Adrenal gland (tissue), 12 donors: Measurements from ENCODE around the gene KLK11. TPM values are rescaled to one million over a fixed set of nuclear protein-coding genes. Genes with fewer than 3 reads are reported as not detected.
A peak's percentile ranks its signal among the peaks of the same experiment; 100 is the strongest.

ENCODE experiments used
- DNase-seq, 7 donors: peaks; one replicate each; pipeline ENCODE4 v3.0.0-alpha.2; 2019 to 2020
- H3K27ac ChIP-seq, 5 donors: fragments of 200-600 bp; sonication (generic) in 4 of 5; 1 replicate in 3 of 5; 2 replicates in 2 of 5; pipeline versions ENCODE4 v1.5.1 to v1.8.0; 2016 to 2020; ENCODE audit warnings: mild to moderate bottlenecking in 1 of 5
- H3K27me3 ChIP-seq: fragments of 200-600 bp; 2 replicates; pipeline ENCODE4 v1.8.0; 2021
- H3K36me3 ChIP-seq, 2 donors: fragments of 200-600 bp; replicated peaks in 1 of 2; 1 replicate in 1 of 2; 2 replicates in 1 of 2; pipeline versions ENCODE4 v1.5.1 to v1.8.0; 2018 to 2022
- H3K4me1 ChIP-seq, 2 donors: fragments of 200-600 bp; replicated peaks in 1 of 2; 1 replicate in 1 of 2; 2 replicates in 1 of 2; pipeline versions ENCODE4 v1.5.1 to v1.8.0; 2018 to 2021
- H3K4me3 ChIP-seq, 4 donors: fragments of 200-600 bp; sonication (generic) in 3 of 4; one replicate each; pipeline ENCODE4 v1.5.1; 2016 to 2018
- H3K9me3 ChIP-seq, 3 donors: fragments of 200-600 bp; sonication (generic) in 1 of 3; replicated peaks in 1 of 3; 1 replicate in 2 of 3; 2 replicates in 1 of 3; pipeline versions ENCODE4 v1.5.1 to v1.8.0; 2016 to 2021
- CTCF ChIP-seq, 6 experiments: fragments of 450-650 bp in 4 of 6; fragments of 200-600 bp in 2 of 6; sonication (generic) in 1 of 6; IDR thresholded peaks; 1 replicate in 5 of 6; 2 replicates in 1 of 6; pipeline versions ENCODE4 v1.5.1 to v1.8.0; 2016 to 2021; ENCODE audit warnings: antibody characterized with exemption in 6 of 6, mild to moderate bottlenecking in 2 of 6, moderate library complexity in 1 of 6
- POLR2A ChIP-seq, 2 donors: fragments of 450-650 bp; IDR thresholded peaks; one replicate each; pipeline ENCODE4 v1.6.1; 2017; ENCODE audit warnings: antibody characterized with exemption in 2 of 2, mild to moderate bottlenecking in 2 of 2, moderate library complexity in 1 of 2
- WGBS, 4 donors: extraction: QIAGEN DNeasy Blood & Tissue Kit in 2 of 4; methylation state at CpG; one replicate each; pipeline versions ENCODE4 v1.1.5 to v1.1.7; 2013 to 2017; 5-methylcytosine and 5-hydroxymethylcytosine counted together
- intact Hi-C, 2 donors: fragments of 100-400 bp; cut with DNase I; formaldehyde crosslinking; loops; one replicate each; pipeline versions ENCODE4 v1.14.1 to v1.15.0; 2022 to 2023
- polyA plus RNA-seq, 3 donors: library from polyadenylated mRNA; stranded (reverse); fragments of 200-250 nt in 2 of 3; fragments of 350-450 nt in 1 of 3; fragmentation: Illumina TruSeq in 1 of 3; extraction: RNeasy Lipid Tissue Mini Kit (QIAGEN cat#74804) in 1 of 3; gene quantifications; one replicate each; pipeline ENCODE4 v1.2.3, GENCODE V29; 2013 to 2014
- total RNA-seq, 9 donors: library from RNA; depleted of rRNA in 4 of 9; stranded (reverse); fragments of >200 nt in 4 of 9; fragments of 120-200 nt in 1 of 9; fragmentation: NEBNext Ultra II Directional in 1 of 9; extraction: Animal tissue kit (Norgen Biotek cat#: 25700) in 1 of 9; gene quantifications; one replicate each; pipeline versions ENCODE4 v1.1.0 to v1.2.4, GENCODE V29; 2013 to 2023
- donor health status: healthy with polysubstance abuse.
- donor health status: Bipolar disorder and iron deficiency.
- donor health status: DM: yes; HTN: yes; CAD: no.
- donor health status: DM: no; HTN: no; CAD: no.
- donor health status: DM: no; HTN: no; CAD: no.
- donor health status: DM: yes; HTN: yes; CAD: no.

KLK11 gene
- total and polyA plus RNA-seq, 12 donors: 0.07 to 0.32 TPM; not detected in 10

GRCh38 chr19:51020988-51021651 is 5.3 kb downstream of the KLK11 start:
- H3K4me1 ChIP-seq: peaks cover 0 to 8% of the 10 kb centered on the region in 2 donors
- peaks cover 31% of the 10 kb centered on the region for H3K27me3 ChIP-seq
- 26 to 37% (median 34%) methylated on average over 7 of the region's 7 CpGs for WGBS, 4 donors
- DNase-seq: peak in 3 of 7 donors; percentile 28 to 61 (median 51)
- H3K4me3 ChIP-seq: no peak overlapping the region
- H3K27ac ChIP-seq: no peak overlapping the region
- TF ChIP-seq CTCF (IDR thresholded peaks at IDR 0.05) (peak; percentile 63 to 70 (median 64)), POLR2A (IDR thresholded peaks at IDR 0.05) (no peak)
- no peaks in the 10 kb centered on the region for H3K9me3 ChIP-seq
- no peaks in the 10 kb centered on the region for H3K36me3 ChIP-seq
- intact Hi-C loops: loop anchor here in 1 of 2 donors (10.0 kb wide), 1 partner anchor 154 kb away; no protein-coding TSS in a partner anchor

GRCh38 chr19:51019544-51019925 is 6.9 kb downstream of the KLK11 start, which contains the start of gene KLK10:
KLK10 (minus strand) TSS chr19:51019709; CDS start chr19:51019130, 579 bp downstream.
- Histone ChIP-seq H3K27ac (no peak within 1 kb of the TSS), H3K9me3 (no peaks in the 10 kb centered on the region), H3K36me3 (no peaks in the 10 kb centered on the region), H3K27me3 (peaks cover 43% of the 10 kb centered on the region), H3K4me1 (peaks cover 0 to 8% of the 10 kb centered on the region in 2 donors), H3K4me3 (peak within 1 kb of the TSS in 1 of 4 donors; percentile 16)
- DNase-seq: no peak
- TF ChIP-seq CTCF (IDR thresholded peaks at IDR 0.05): no peak
- no peak for TF ChIP-seq POLR2A (IDR thresholded peaks at IDR 0.05)
- intact Hi-C loops: loop anchor here (2.0 to 10.0 kb wide), 2 partner anchors 75 to 77 kb away; no protein-coding TSS in a partner anchor
- 4 to 20% (median 6%) methylated on average over 7 to 14 of the region's 14 CpGs for WGBS, 4 donors

GRCh38 chr19:51018745-51019543 is 7.5 kb downstream of the KLK11 start:
- intact Hi-C loops: loop anchor here (2.0 to 10.0 kb wide), 2 partner anchors 76 to 78 kb away; no protein-coding TSS in a partner anchor
- Histone ChIP-seq H3K4me1 (peaks cover 0 to 8% of the 10 kb centered on the region in 2 donors), H3K4me3 (peak overlapping the region in 1 of 4 donors; percentile 16), H3K27me3 (peaks cover 41% of the 10 kb centered on the region), H3K36me3 (no peaks in the 10 kb centered on the region), H3K9me3 (no peaks in the 10 kb centered on the region), H3K27ac (no peak overlapping the region)
- TF ChIP-seq CTCF (IDR thresholded peaks at IDR 0.05): no peak
- TF ChIP-seq POLR2A (IDR thresholded peaks at IDR 0.05): no peak
- DNase-seq: no peak
- 1 to 6% (median 1%) methylated on average over 19 to 68 of the region's 68 CpGs for WGBS, 4 donors
